ENCODE data around the gene C1QL4.
"Not testable (repeated sequence)": the region's sequence is repeated elsewhere in the genome, so short reads cannot be mapped to it uniquely, and the experiment has no call there.

Gene C1QL4

DNA sequence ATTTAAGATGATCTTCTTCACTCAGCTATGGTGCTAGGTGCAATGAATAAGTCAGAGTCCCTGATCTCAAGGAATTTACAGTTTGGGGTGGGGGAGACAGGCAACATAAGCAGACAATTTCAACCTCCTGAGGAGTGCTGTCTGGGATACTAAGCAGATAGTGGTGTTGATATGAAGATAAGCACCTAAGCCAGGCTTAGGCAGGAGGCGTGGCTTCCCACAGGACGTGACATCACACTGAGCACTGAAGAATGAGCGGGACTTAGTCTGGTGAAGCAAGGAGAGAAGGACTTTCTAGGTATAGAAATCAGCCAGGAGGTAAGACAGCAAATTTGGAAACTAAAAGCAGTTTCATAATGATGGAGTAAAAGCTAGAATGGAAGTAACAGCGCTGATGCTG lies 35.2 kb downstream of the C1QL4 start:
- no peak for DNase-seq (ENCODE audit: low read depth)

- no peak for DNase-seq (ENCODE audit: low read depth)
Observed at GRCh38 chr12:49298160-49298559, 38.8 kb downstream of the C1QL4 start.

GRCh38 chr12:49297695-49298060 lies 39.3 kb downstream of the C1QL4 start:
- no peak for DNase-seq (ENCODE audit: low read depth)

DNA sequence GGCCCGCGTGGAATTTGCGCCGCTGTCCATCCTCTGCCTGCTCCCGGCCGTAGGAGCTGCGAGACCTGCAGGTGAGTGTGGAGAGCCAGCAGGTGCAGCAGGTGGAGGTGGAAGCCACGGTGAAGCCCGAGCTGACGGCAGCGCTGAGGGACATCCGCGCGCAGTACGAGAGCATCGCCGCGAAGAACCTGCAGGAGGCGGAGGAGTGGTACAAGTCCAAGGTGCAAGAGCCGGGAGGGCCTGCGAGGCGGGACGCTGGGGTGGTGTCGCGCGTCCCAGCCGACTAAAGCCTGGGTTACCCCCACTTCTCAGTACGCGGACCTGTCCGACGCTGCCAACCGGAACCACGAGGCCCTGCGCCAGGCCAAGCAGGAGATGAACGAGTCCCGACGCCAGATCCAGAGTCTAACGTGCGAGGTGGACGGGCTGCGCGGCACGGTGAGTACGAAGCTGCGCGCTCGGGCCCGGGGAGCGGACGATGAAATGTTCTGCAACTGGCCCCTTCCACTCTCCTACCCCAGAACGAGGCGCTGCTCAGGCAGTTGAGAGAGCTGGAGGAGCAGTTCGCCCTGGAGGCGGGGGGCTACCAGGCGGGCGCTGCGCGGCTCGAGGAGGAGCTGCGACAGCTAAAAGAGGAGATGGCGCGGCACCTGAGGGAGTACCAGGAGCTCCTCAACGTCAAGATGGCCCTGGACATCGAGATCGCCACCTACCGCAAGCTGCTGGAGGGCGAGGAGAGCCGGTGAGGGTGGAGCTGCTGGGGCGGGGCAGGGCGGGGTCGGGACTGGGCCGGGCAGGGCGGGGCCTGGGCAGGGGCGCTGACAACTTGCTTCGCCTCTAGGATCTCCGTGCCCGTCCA lies 39.9 kb downstream of the C1QL4 start:
- DNase-seq (ENCODE audit: low read depth) = no peak

GRCh38 chr12:49296034-49296835 lies 40.8 kb downstream of the C1QL4 start:
- peak; percentile 24 for DNase-seq (ENCODE audit: low read depth)

DNA sequence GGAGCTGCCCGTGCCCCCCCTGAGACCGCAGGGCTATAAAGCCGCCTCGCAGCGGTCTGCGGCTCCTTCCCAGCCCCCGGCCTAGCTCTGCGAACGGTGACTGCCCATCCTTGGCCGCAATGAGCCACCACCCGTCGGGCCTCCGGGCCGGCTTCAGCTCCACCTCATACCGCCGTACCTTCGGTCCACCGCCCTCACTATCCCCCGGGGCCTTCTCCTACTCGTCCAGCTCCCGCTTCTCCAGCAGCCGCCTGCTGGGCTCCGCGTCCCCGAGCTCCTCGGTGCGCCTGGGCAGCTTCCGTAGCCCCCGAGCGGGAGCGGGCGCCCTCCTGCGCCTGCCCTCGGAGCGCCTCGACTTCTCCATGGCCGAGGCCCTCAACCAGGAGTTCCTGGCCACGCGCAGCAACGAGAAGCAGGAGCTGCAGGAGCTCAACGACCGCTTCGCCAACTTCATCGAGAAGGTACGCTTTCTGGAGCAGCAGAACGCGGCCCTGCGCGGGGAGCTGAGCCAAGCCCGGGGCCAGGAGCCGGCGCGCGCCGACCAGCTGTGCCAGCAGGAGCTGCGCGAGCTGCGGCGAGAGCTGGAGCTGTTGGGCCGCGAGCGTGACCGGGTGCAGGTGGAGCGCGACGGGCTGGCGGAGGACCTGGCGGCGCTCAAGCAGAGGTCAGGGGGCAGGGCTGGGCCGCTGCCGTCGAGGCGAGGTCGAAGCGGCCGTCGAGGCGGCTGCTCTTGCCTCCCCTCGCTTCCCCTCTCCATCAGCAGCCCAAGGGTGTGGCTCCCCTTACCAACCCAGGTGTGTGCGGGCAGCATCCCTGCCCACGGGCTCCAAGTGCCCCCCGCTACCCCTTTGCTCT lies 41.7 kb downstream of the C1QL4 start, which contains the start of gene PRPH:
Gene PRPH, plus strand, starts transcription at position 66 of the 855 bp plus-strand sequence. Its CDS starts 54 bp downstream, at position 120.
- DNase-seq (ENCODE audit: low read depth) = no peak

DNA sequence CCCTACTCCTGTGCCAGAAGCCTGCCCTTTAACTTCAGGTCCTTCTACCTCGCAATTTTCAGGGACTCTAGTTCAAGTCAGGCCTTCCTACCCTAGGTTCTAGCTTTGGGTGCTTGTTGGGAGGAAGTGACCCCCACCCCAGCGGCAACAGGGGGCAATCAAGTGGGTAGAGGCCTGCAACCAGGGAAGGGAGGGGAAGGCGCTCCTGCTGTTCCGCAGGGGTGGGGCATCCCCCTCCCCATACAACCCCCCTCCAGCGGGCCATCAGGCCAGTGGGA lies 42.2 kb downstream of the C1QL4 start:
- no peak for DNase-seq (ENCODE audit: low read depth)

- no peak for DNase-seq (ENCODE audit: low read depth)
Observed at GRCh38 chr12:49294086-49294803, 42.7 kb downstream of the C1QL4 start.

DNA sequence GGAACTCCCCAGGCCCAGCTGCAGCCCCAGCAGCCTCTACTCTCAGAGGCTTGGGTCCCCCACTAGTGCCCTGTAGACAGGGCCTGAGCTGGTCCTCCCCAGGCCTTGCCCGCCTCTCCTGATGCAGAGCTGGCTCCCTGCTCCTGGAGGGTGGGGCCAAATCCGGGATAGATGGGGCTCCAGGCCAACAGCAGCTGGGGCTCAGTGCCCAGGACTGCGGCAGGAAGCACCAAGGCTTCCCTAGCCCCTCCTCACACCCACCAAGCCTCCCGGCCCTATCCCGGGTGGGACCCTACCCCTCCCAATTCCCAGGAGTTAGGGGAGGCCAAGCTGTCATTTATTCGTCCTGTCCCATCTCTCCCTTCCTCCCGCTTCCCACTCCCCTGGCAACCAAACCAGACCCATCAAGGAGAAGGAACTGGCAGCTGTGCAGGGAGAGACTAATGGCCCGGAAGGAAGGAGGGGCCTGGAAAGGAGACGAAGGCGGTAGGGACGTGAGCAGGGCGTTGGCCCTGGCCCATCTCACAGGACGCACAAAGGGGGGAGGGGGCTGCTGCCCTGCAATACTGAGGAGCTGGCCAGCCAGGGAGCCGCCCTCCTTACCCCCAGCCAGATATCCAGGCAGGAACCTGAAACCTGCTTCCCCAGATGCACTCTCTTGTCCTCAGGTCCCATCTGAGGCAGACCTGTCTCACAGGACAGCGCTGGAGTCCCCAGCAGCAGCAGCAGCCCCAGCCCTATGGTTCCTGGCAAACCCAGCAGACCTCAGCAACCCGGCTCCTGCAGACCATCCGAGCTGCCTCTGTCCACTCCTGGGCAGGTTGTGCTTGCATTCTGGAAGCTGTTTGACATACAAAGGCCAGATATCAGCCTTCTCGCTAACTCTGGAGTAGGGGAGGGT lies 43.7 kb downstream of the C1QL4 start:
- no peak for DNase-seq (ENCODE audit: low read depth)

GRCh38 chr12:49292729-49293055 lies 44.3 kb downstream of the C1QL4 start:
- DNase-seq (ENCODE audit: low read depth) = no peak

GRCh38 chr12:49288922-49289555 lies 47.9 kb downstream of the C1QL4 start:
- DNase-seq (ENCODE audit: low read depth) = no peak

DNA sequence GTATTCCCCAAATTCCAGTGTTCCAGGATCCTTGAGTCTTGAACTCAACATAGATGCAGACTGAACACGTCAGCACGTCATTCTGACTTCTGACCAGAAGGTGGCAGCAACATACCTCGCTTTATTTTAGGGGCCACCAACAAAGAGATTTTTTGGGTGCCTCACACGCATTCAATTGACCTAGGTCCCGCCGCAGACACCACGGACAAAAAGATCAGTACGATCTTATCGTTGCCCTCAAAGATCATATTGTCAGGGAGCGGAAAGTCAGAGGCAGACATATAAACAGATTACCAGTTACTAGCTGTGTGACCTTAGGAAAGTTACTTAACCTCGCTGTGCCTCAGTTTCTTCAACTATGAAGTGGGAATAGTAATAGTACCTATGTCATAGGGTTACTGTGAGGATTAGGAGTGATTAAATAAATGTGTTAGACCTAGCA lies 48.6 kb downstream of the C1QL4 start:
- peak; percentile 53 for DNase-seq (ENCODE audit: low read depth)

- DNase-seq (ENCODE audit: low read depth) = no peak
Observed at GRCh38 chr12:49287876-49288275, 49.1 kb downstream of the C1QL4 start.

GRCh38 chr12:49284672-49285071 lies 52.3 kb downstream of the C1QL4 start:
- DNase-seq (ENCODE audit: low read depth) = no peak

- no peak for DNase-seq (ENCODE audit: low read depth)
Observed at GRCh38 chr12:49283541-49284429, 53.2 kb downstream of the C1QL4 start.

DNA sequence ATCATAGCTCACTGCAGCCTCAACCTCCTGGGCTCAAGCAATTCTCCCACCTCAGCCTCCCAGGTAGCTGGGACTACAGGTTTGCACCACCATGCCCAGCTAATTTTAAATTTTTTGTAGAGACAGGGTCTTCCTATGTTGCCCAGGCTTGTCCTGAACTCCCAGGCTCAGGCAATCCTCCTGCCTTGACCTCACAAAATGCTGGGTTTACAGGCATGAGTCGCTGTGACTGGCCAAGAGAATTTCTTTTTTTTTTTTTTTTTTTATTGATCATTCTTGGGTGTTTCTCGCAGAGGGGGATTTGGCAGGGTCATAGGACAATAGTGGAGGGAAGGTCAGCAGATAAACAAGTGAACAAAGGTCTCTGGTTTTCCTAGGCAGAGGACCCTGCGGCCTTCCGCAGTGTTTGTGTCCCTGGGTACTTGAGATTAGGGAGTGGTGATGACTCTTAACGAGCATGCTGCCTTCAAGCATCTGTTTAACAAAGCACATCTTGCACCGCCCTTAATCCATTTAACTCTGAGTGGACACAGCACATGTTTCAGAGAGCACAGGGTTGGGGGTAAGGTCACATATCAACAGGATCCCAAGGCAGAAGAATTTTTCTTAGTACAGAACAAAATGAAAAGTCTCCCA lies 54.1 kb downstream of the C1QL4 start:
- DNase-seq (ENCODE audit: low read depth) = not testable (repeated sequence)
